Suprapubic skin (tissue), 4 donors: ENCODE results near the gene ALDH3B1.
"Not testable (repeated sequence)": the region's sequence is repeated elsewhere in the genome, so short reads cannot be mapped to it uniquely, and the experiment has no call there.

Experiments used
- POLR2A ChIP-seq, 2 donors: fragments of 450-650 bp; IDR thresholded peaks; one replicate each; pipeline ENCODE4 v1.6.1; 2017; ENCODE audit warnings: antibody characterized with exemption in 2 of 2, mild to moderate bottlenecking in 2 of 2, moderate library complexity in 2 of 2
- POLR2AphosphoS5 ChIP-seq, 3 donors: sonication (generic); formaldehyde crosslinking; IDR thresholded peaks; one replicate each; pipeline ENCODE4 v1.6.1; 2017; ENCODE audit warnings: antibody characterized with exemption in 3 of 3
- TF ChIP-seq, protein P1 (sequence below), 2 donors: fragments of 200-600 bp in 1 of 2; fragments of 450-650 bp in 1 of 2; sonication (generic) in 1 of 2; IDR thresholded peaks; one replicate each; pipeline ENCODE4 v1.5.1; 2016 to 2019; ENCODE audit warnings: antibody characterized with exemption in 2 of 2, mild to moderate bottlenecking in 1 of 2, moderate library complexity in 1 of 2

DNA sequence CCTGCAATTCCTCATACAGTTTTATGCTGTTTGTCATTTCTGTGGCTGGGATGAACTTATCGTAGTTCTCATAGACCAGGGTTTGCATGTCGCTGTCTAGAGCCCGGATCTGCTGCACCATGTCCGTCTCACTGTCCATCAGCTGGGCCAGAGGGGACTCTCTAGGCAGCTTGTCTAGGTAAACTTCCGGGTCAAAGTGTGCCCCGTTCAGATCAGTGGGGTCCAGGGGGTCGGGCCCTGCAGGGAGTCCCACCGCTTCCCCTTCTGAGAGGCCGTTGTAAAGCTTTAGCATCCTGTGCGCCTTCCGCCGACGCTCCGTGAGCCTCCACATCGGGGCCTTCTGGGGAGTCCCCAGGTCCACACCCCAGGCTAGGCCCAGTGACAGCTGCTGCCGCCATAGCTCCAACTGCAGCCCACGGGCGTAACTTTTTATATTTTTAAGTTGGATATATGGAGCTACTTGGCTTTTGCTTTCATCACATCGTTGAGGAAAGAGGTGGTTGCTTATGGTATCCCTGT is 44.2 kb upstream of the ALDH3B1 start:
- not testable (repeated sequence) for TF ChIP-seq POLR2A, POLR2AphosphoS5 (IDR thresholded peaks at IDR 0.05)
- TF ChIP-seq, protein P1, sequence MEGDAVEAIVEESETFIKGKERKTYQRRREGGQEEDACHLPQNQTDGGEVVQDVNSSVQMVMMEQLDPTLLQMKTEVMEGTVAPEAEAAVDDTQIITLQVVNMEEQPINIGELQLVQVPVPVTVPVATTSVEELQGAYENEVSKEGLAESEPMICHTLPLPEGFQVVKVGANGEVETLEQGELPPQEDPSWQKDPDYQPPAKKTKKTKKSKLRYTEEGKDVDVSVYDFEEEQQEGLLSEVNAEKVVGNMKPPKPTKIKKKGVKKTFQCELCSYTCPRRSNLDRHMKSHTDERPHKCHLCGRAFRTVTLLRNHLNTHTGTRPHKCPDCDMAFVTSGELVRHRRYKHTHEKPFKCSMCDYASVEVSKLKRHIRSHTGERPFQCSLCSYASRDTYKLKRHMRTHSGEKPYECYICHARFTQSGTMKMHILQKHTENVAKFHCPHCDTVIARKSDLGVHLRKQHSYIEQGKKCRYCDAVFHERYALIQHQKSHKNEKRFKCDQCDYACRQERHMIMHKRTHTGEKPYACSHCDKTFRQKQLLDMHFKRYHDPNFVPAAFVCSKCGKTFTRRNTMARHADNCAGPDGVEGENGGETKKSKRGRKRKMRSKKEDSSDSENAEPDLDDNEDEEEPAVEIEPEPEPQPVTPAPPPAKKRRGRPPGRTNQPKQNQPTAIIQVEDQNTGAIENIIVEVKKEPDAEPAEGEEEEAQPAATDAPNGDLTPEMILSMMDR (IDR thresholded peaks at IDR 0.05): not testable (repeated sequence)
